Body of pancreas (tissue), 4 donors: Measurements from ENCODE around the gene WNT3. TPM values are rescaled to one million over a fixed set of nuclear protein-coding genes. Genes with fewer than 3 reads are reported as not detected.

Experiments used
- ATAC-seq: fragments of 150-250 bp; one replicate; pipeline ENCODE4 v1.9.1; 2016
- DNase-seq, 4 donors: peaks; one replicate each; pipeline ENCODE4 v3.0.0-alpha.2; 2019
- H3K27ac ChIP-seq, 4 donors: fragments of 200-600 bp; sonication (generic); 1 replicate in 3 of 4; 2 replicates in 1 of 4; pipeline versions ENCODE4 v1.5.1 to v1.6.1; 2016 to 2019; ENCODE audit warnings: mild to moderate bottlenecking in 1 of 4, mixed read lengths in 1 of 4, moderate library complexity in 1 of 4
- H3K27me3 ChIP-seq, 2 donors: fragments of 200-600 bp; sonication (generic); one replicate each; pipeline ENCODE4 v1.6.0; 2016; ENCODE audit warnings: mild to moderate bottlenecking in 1 of 2
- H3K36me3 ChIP-seq, 2 donors: fragments of 200-600 bp; sonication (generic); replicated peaks in 1 of 2; 2 replicates each; pipeline ENCODE4 v1.5.1; 2016; ENCODE audit warnings: low read depth in 2 of 2; ENCODE audit not compliant: insufficient read depth in 1 of 2
- H3K4me1 ChIP-seq: fragments of 200-600 bp; sonication (generic); one replicate; pipeline ENCODE4 v1.6.0; 2016
- H3K4me3 ChIP-seq, 2 donors: fragments of 200-600 bp; sonication (generic); 1 replicate in 1 of 2; 2 replicates in 1 of 2; pipeline ENCODE4 v1.5.1; 2016 to 2019
- H3K9me3 ChIP-seq, 3 donors: fragments of 200-600 bp; sonication (generic); 1 replicate in 2 of 3; 2 replicates in 1 of 3; pipeline ENCODE4 v1.5.1; 2016
- CTCF ChIP-seq, 7 experiments: fragments of 450-650 bp in 4 of 7; fragments of 200-600 bp in 3 of 7; sonication (generic) in 3 of 7; IDR thresholded peaks; one replicate each; pipeline ENCODE4 v1.5.1; 2016 to 2019; ENCODE audit warnings: antibody characterized with exemption in 7 of 7
- POLR2A ChIP-seq, 3 donors: fragments of 450-650 bp; IDR thresholded peaks; one replicate each; pipeline ENCODE4 v1.6.1; 2016; ENCODE audit warnings: antibody characterized with exemption in 3 of 3, mild to moderate bottlenecking in 2 of 3
- WGBS, 2 donors: methylation state at CpG; one replicate each; pipeline ENCODE4 v1.1.5; 2017; 5-methylcytosine and 5-hydroxymethylcytosine counted together
- intact Hi-C: fragments of 100-400 bp; cut with DNase I; formaldehyde crosslinking; loops from one replicate; pipeline ENCODE4 v1.15.1; 2023
- total RNA-seq, 2 donors: library from RNA; depleted of rRNA; stranded (reverse); fragments of >200 nt; gene quantifications; one replicate each; pipeline ENCODE4 v1.1.0, GENCODE V29; 2016

The WNT3 gene
- total RNA-seq, 2 donors from 2014 or later, result 0.26 to 1.6 TPM

- Histone ChIP-seq H3K4me1 (peaks cover 13% of the 10 kb centered on the region), H3K27me3 (peaks cover 0 to 34% of the 10 kb centered on the region in 2 donors), H3K9me3 (no peaks in the 10 kb centered on the region), H3K27ac (no peak overlapping the region), H3K36me3 (no peaks in the 10 kb centered on the region), H3K4me3 (no peak overlapping the region)
- WGBS, 2 donors, result 53 to 62% methylated on average over 20 to 24 of the region's 24 CpGs
- ATAC-seq, result no peak
- TF ChIP-seq POLR2A (IDR thresholded peaks at IDR 0.05) (no peak), CTCF (IDR thresholded peaks at IDR 0.05) (no peak)
- intact Hi-C loops, result no loop called here
- no peak for DNase-seq
Measured at GRCh38 chr17:46819906-46820351, 1.4 kb upstream of the WNT3 start.

GRCh38 chr17:46818929-46819859 is 702 bp upstream of the WNT3 start:
- Histone ChIP-seq H3K36me3 (no peaks in the 10 kb centered on the region), H3K27me3 (peaks cover 0 to 34% of the 10 kb centered on the region in 2 donors), H3K4me1 (peaks cover 13% of the 10 kb centered on the region), H3K27ac (no peak overlapping the region), H3K9me3 (no peaks in the 10 kb centered on the region), H3K4me3 (peak overlapping the region in 1 of 2 donors; percentile 17)
- DNase-seq (peak in 1 of 4 donors; percentile 14), ATAC-seq (peak; percentile 41)
- TF ChIP-seq CTCF (IDR thresholded peaks at IDR 0.05) (no peak), POLR2A (IDR thresholded peaks at IDR 0.05) (no peak)
- intact Hi-C loops, result no loop called here
- WGBS, 2 donors, result 9 to 25% methylated on average over 14 to 60 of the region's 72 CpGs

GRCh38 chr17:46817901-46818209 is 637 bp downstream of the WNT3 start:
- ATAC-seq (no peak), DNase-seq (no peak)
- Histone ChIP-seq H3K9me3 (no peaks in the 10 kb centered on the region), H3K36me3 (no peaks in the 10 kb centered on the region), H3K27me3 (peaks cover 0 to 34% of the 10 kb centered on the region in 2 donors), H3K4me1 (peaks cover 13% of the 10 kb centered on the region), H3K4me3 (no peak overlapping the region), H3K27ac (no peak overlapping the region)
- WGBS, 2 donors, result 15 to 27% methylated on average over 5 of the region's 5 CpGs
- TF ChIP-seq CTCF (IDR thresholded peaks at IDR 0.05) (no peak), POLR2A (IDR thresholded peaks at IDR 0.05) (no peak)
- intact Hi-C loops, result no loop called here

- 39 to 48% methylated on average over 20 to 22 of the region's 22 CpGs for WGBS, 2 donors
- no peak for DNase-seq
- intact Hi-C loops, result no loop called here
- TF ChIP-seq POLR2A (IDR thresholded peaks at IDR 0.05), result no peak
- TF ChIP-seq CTCF (IDR thresholded peaks at IDR 0.05), result no peak
- H3K27ac ChIP-seq, result no peak overlapping the region
- peaks cover 0 to 34% of the 10 kb centered on the region in 2 donors for H3K27me3 ChIP-seq
- no peak for ATAC-seq
- peaks cover 13% of the 10 kb centered on the region for H3K4me1 ChIP-seq
- no peak overlapping the region for H3K4me3 ChIP-seq
- H3K36me3 ChIP-seq, result no peaks in the 10 kb centered on the region
- H3K9me3 ChIP-seq, result no peaks in the 10 kb centered on the region
Measured at GRCh38 chr17:46817151-46817900, 1.2 kb downstream of the WNT3 start.
